Natural killer cell (primary cell): Measurements from ENCODE around the gene RNF222. TPM values are rescaled to one million over a fixed set of nuclear protein-coding genes. Genes with fewer than 3 reads are reported as not detected.

Experiments used
- ATAC-seq, 3 donors: fragments of 150-1000 bp in 2 of 3; fragments of 200-7000 bp in 1 of 3; cut with Tn5 transposase; 1 replicate in 1 of 3; 2 replicates in 2 of 3; pipeline ENCODE4 v1.10.0; 2021; ENCODE audit warnings: mild to moderate bottlenecking in 2 of 3, moderate library complexity in 2 of 3
- DNase-seq, 2 donors: peaks; one replicate each; pipeline versions ENCODE4 v3.0.0 to v3.0.0-alpha.2; 2013 to 2021; ENCODE audit warnings: mixed read lengths in 1 of 2
- H3K27ac ChIP-seq: one replicate; pipeline ENCODE4 v1.5.1; 2013; ENCODE audit warnings: mild to moderate bottlenecking, low read length
- H3K27me3 ChIP-seq: one replicate; pipeline ENCODE4 v1.6.1; 2013; ENCODE audit warnings: low read length; ENCODE audit not compliant: control insufficient read depth, insufficient read depth
- H3K36me3 ChIP-seq: one replicate; pipeline ENCODE4 v1.6.1; 2013; ENCODE audit warnings: low read length; ENCODE audit not compliant: control insufficient read depth, insufficient read depth
- H3K4me1 ChIP-seq: one replicate; pipeline ENCODE4 v1.6.1; 2013; ENCODE audit warnings: low read length; ENCODE audit not compliant: control insufficient read depth, insufficient read depth
- H3K4me3 ChIP-seq: one replicate; pipeline ENCODE4 v1.5.1; 2013; ENCODE audit warnings: low read length
- H3K9me3 ChIP-seq: one replicate; pipeline ENCODE4 v1.6.1; 2013; ENCODE audit warnings: low read length; ENCODE audit not compliant: control insufficient read depth, insufficient read depth
- H3K27ac Mint-ChIP-seq, 2 donors: one replicate each; pipeline ENCODE4 v1.8.0; 2022; ENCODE audit warnings: mild to moderate bottlenecking in 2 of 2, mixed read lengths in 2 of 2, moderate library complexity in 1 of 2
- H3K27me3 Mint-ChIP-seq, 2 donors: one replicate each; pipeline ENCODE4 v1.8.0; 2022; ENCODE audit warnings: low read depth in 2 of 2, mixed read lengths in 2 of 2
- H3K36me3 Mint-ChIP-seq: one replicate; pipeline ENCODE4 v1.8.0; 2022; ENCODE audit warnings: mixed read lengths
- H3K4me1 Mint-ChIP-seq, 2 donors: one replicate each; pipeline ENCODE4 v1.8.0; 2022; ENCODE audit warnings: mixed read lengths in 2 of 2
- H3K4me3 Mint-ChIP-seq: one replicate; pipeline ENCODE4 v1.8.0; 2022; ENCODE audit warnings: mild to moderate bottlenecking, moderate library complexity, mixed read lengths
- H3K9me3 Mint-ChIP-seq, 2 donors: one replicate each; pipeline ENCODE4 v1.8.0; 2022; ENCODE audit warnings: mixed read lengths in 2 of 2
- WGBS: methylation state at CpG from one replicate; pipeline ENCODE4 v1.1.7; 2013; ENCODE audit warnings: missing lambda C conversion rate; ENCODE audit not compliant: insufficient coverage; 5-methylcytosine and 5-hydroxymethylcytosine counted together
- intact Hi-C: fragments of 100-400 bp; cut with micrococcal nuclease; formaldehyde crosslinking; loops from one replicate; pipeline ENCODE4 v1.14.2; 2022
- total RNA-seq, 4 donors: library from RNA; stranded (reverse); fragments of 120-200 nt in 1 of 4; gene quantifications; one replicate each; pipeline versions ENCODE4 v1.2.3 to v1.2.4, GENCODE V29; 2013 to 2022
- TF ChIP-seq, protein P1 (sequence below): fragments of 200-600 bp; IDR thresholded peaks from one replicate; pipeline ENCODE4 v1.8.0; 2022; ENCODE audit warnings: antibody characterized with exemption

The RNF222 gene
- total RNA-seq, 3 donors from 2014 or later (not counting 1 experiment from before 2014, with no cell fraction given): 0.35 to 1.1 (median 0.52) TPM

DNA sequence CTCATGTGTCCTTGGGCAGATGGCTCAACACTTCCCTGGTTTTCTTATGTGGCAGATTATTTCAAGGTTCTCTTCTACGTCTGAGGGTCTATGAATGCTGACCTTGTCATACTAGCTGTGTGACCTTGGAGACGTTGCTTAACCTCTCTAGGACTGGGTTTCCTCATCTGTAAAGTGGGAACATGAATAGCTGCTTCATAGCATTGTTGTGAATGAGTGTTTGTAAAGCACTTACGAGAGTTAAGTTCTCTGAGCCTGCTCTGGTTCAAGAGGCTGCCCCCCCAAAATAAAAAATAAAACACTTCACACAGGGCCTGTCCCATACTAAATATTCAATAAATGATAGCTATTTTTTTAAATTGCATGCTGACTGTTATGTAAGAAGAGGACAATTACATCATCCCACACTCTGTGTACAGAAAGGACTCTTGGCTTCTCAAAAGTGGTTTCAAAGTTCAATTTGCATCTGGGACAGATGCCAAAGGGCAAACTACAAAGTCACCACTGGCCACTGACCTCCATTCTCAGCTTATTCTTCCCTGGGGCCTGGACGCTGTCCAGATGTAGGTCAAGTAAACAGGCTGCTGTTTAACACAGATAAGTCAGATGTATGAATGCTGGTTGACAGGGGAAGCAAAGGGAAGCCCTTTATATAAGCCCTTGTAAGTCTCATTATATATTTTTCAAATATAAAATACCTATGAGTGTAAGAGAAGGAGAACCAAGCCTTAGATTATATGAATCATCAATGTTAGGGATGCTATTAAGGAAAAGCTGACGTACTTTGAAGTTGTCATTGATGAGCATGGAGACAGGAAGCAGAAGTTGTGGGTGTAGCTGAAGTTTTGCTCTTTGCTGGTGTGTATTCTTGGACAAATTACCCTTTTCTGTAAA lies 22.7 kb upstream of the RNF222 start:
- no peaks in the 10 kb centered on the region for H3K4me1 Mint-ChIP-seq
- no peak overlapping the region for H3K4me3 Mint-ChIP-seq
- TF ChIP-seq, protein P1, sequence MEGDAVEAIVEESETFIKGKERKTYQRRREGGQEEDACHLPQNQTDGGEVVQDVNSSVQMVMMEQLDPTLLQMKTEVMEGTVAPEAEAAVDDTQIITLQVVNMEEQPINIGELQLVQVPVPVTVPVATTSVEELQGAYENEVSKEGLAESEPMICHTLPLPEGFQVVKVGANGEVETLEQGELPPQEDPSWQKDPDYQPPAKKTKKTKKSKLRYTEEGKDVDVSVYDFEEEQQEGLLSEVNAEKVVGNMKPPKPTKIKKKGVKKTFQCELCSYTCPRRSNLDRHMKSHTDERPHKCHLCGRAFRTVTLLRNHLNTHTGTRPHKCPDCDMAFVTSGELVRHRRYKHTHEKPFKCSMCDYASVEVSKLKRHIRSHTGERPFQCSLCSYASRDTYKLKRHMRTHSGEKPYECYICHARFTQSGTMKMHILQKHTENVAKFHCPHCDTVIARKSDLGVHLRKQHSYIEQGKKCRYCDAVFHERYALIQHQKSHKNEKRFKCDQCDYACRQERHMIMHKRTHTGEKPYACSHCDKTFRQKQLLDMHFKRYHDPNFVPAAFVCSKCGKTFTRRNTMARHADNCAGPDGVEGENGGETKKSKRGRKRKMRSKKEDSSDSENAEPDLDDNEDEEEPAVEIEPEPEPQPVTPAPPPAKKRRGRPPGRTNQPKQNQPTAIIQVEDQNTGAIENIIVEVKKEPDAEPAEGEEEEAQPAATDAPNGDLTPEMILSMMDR: no peak

DNA sequence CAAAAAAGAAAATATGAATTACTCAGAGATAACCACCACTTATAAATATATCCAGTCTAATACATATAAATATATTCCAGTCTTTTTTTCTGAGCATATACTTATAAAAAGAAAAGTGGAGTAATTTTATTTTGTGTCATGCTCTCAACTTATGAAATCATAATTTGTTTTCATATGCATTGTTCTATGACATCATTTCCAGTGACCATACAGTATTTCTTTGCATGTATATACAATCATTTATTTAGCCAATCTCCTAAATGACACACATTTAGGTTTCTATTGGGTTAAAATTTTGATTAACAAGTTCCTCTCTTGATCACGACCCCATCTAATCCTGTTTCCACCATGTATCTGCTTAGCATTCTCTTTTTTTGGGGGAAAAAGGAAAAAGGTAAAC lies 21.7 kb upstream of the RNF222 start:
- no peak overlapping the region for H3K27ac ChIP-seq

More for the DNA sequence above, 22.7 kb upstream of the RNF222 start:
- H3K27me3 ChIP-seq: no peaks in the 10 kb centered on the region
- no peak overlapping the region for H3K27ac ChIP-seq
- intact Hi-C loops: no loop called here
- no peaks in the 10 kb centered on the region for H3K36me3 ChIP-seq
- no peak overlapping the region for H3K4me3 ChIP-seq
- Mint-ChIP-seq H3K9me3 (no peaks in the 10 kb centered on the region), H3K36me3 (no peaks in the 10 kb centered on the region), H3K27ac (no peak overlapping the region), H3K27me3 (peaks cover 40 to 42% of the 10 kb centered on the region in 2 donors)
- H3K9me3 ChIP-seq: no peaks in the 10 kb centered on the region
- no peaks in the 10 kb centered on the region for H3K4me1 ChIP-seq
- DNase-seq: no peak
- peak in 1 of 3 donors; percentile 46 for ATAC-seq
- WGBS: 44% methylated on average over 4 of the region's 5 CpGs

DNA sequence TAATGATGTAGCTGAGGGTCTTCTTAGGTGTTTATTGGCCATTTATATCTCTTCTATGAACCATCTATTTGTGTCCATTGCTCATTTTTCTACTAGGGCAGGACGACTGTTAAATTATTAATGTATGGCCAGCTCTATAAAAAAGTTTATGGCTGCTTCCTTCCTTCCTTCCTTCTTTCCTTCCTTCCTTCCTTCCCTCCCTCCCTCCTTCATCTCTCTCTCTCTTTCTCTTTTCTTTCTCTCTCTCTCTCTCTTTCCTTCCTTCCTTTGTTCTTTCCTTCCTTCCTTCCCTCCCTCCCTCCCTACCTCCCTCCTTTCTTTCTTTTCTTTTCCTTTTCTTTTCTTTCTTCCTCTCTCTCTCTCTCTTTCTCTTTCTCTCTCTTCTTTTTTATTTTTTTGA lies 20.8 kb upstream of the RNF222 start:
- Mint-ChIP-seq H3K4me1 (no peaks in the 10 kb centered on the region), H3K27me3 (peaks cover 37 to 45% of the 10 kb centered on the region in 2 donors), H3K36me3 (no peaks in the 10 kb centered on the region), H3K9me3 (no peaks in the 10 kb centered on the region), H3K27ac (no peak overlapping the region), H3K4me3 (no peak overlapping the region)
- WGBS: 83% methylated on average over 1 of the region's 1 CpG
- Histone ChIP-seq H3K4me3 (no peak overlapping the region), H3K27ac (no peak overlapping the region), H3K4me1 (no peaks in the 10 kb centered on the region), H3K36me3 (no peaks in the 10 kb centered on the region), H3K27me3 (no peaks in the 10 kb centered on the region), H3K9me3 (no peaks in the 10 kb centered on the region)
- ATAC-seq: no peak
- intact Hi-C loops: no loop called here
- DNase-seq: no peak
- TF ChIP-seq, protein P1: no peak

More for the DNA sequence above, 21.7 kb upstream of the RNF222 start:
- Mint-ChIP-seq H3K4me1 (no peaks in the 10 kb centered on the region), H3K36me3 (no peaks in the 10 kb centered on the region), H3K27me3 (peaks cover 40 to 42% of the 10 kb centered on the region in 2 donors), H3K4me3 (no peak overlapping the region), H3K9me3 (no peaks in the 10 kb centered on the region), H3K27ac (no peak overlapping the region)
- H3K4me1 ChIP-seq: no peaks in the 10 kb centered on the region
- intact Hi-C loops: no loop called here
- ATAC-seq (no peak), DNase-seq (no peak)
- no peaks in the 10 kb centered on the region for H3K27me3 ChIP-seq
- H3K36me3 ChIP-seq: no peaks in the 10 kb centered on the region
- WGBS: no CpG with 5 or more reads among the region's 1 CpG
- H3K4me3 ChIP-seq: no peak overlapping the region
- H3K9me3 ChIP-seq: no peaks in the 10 kb centered on the region
- TF ChIP-seq, protein P1: no peak
